ENCODE data around the gene HSPA5.
A peak's percentile ranks its signal among the peaks of the same experiment; 100 is the strongest.
"Not testable (repeated sequence)": the region's sequence is repeated elsewhere in the genome, so short reads cannot be mapped to it uniquely, and the experiment has no call there.

The HSPA5 gene

GRCh38 chr9:125269014-125269397 is 27.9 kb upstream of the HSPA5 start:
- H4K20me1 ChIP-seq (ENCODE audit: insufficient read depth, low read length) = peaks cover 6% of the 10 kb centered on the region; the same call in 1 of the 2 replicates
- H3K9ac ChIP-seq (ENCODE audit: low read depth, low read length) = no peak overlapping the region
- H3K9me3 ChIP-seq (ENCODE audit: insufficient read depth, low read length, severe bottlenecking) = no peaks in the 10 kb centered on the region
- H3K27me3 ChIP-seq (ENCODE audit: insufficient read depth, low read length, poor library complexity) = no peaks in the 10 kb centered on the region
- ATAC-seq (ENCODE audit: insufficient read depth, low read depth) (no peak), DNase-seq (no peak)
- H2AFZ ChIP-seq (ENCODE audit: low read depth, low read length) = no peak overlapping the region
- H3K79me2 ChIP-seq (ENCODE audit: insufficient read depth, low read length) = peaks cover 79% of the 10 kb centered on the region
- no peak for TF ChIP-seq CTCF (IDR thresholded peaks at IDR 0.05; ENCODE audit: borderline replicate concordance, extremely low read depth, low read length, poor library complexity, severe bottlenecking)
- no peak for TF ChIP-seq EZH2 (IDR thresholded peaks at IDR 0.05; ENCODE audit: borderline replicate concordance, low read depth, low read length, severe bottlenecking)
- H3K4me1 ChIP-seq (ENCODE audit: insufficient read depth, low read length) = peaks cover 7% of the 10 kb centered on the region
- no peak overlapping the region for H3K4me3 ChIP-seq (ENCODE audit: low read depth in 1 of 2, low read length in 2 of 2)
- H3K36me3 ChIP-seq (ENCODE audit: insufficient read depth, low read length) = peaks cover 3% of the 10 kb centered on the region; the same call in 1 of the 2 replicates
- no peak overlapping the region for H3K27ac ChIP-seq (ENCODE audit: low read length)
- no peak overlapping the region for H3K4me2 ChIP-seq (ENCODE audit: insufficient read depth, low read length)

GRCh38 chr9:125268394-125269013 is 27.4 kb upstream of the HSPA5 start:
- H3K4me1 ChIP-seq (ENCODE audit: insufficient read depth, low read length) = peaks cover 12% of the 10 kb centered on the region
- H3K79me2 ChIP-seq (ENCODE audit: insufficient read depth, low read length) = peaks cover 79% of the 10 kb centered on the region
- TF ChIP-seq CTCF (IDR thresholded peaks at IDR 0.05; ENCODE audit: borderline replicate concordance, extremely low read depth, low read length, poor library complexity, severe bottlenecking) = no peak
- TF ChIP-seq EZH2 (IDR thresholded peaks at IDR 0.05; ENCODE audit: borderline replicate concordance, low read depth, low read length, severe bottlenecking) = no peak
- no peaks in the 10 kb centered on the region for H3K9me3 ChIP-seq (ENCODE audit: insufficient read depth, low read length, severe bottlenecking)
- no peak overlapping the region for H3K9ac ChIP-seq (ENCODE audit: low read depth, low read length)
- ATAC-seq (ENCODE audit: insufficient read depth, low read depth) (no peak), DNase-seq (no peak)
- H3K27me3 ChIP-seq (ENCODE audit: insufficient read depth, low read length, poor library complexity) = no peaks in the 10 kb centered on the region
- H3K4me3 ChIP-seq (ENCODE audit: low read depth in 1 of 2, low read length in 2 of 2) = no peak overlapping the region
- no peak overlapping the region for H2AFZ ChIP-seq (ENCODE audit: low read depth, low read length)
- H3K36me3 ChIP-seq (ENCODE audit: insufficient read depth, low read length) = peaks cover 8% of the 10 kb centered on the region; the same call in 1 of the 2 replicates
- peaks cover 9% of the 10 kb centered on the region; the same call in 1 of the 2 replicates for H4K20me1 ChIP-seq (ENCODE audit: insufficient read depth, low read length)
- no peak overlapping the region for H3K27ac ChIP-seq (ENCODE audit: low read length)
- no peak overlapping the region for H3K4me2 ChIP-seq (ENCODE audit: insufficient read depth, low read length)

- H3K9me3 ChIP-seq (ENCODE audit: insufficient read depth, low read length, severe bottlenecking); H2AFZ ChIP-seq (ENCODE audit: low read depth, low read length); H3K36me3 ChIP-seq (ENCODE audit: insufficient read depth, low read length); H3K27ac ChIP-seq (ENCODE audit: low read length); H3K27me3 ChIP-seq (ENCODE audit: insufficient read depth, low read length, poor library complexity); H3K9ac ChIP-seq (ENCODE audit: low read depth, low read length); H3K4me3 ChIP-seq (ENCODE audit: low read depth in 1 of 2, low read length in 2 of 2); DNase-seq; ATAC-seq (ENCODE audit: insufficient read depth, low read depth): not testable (repeated sequence)
- Histone ChIP-seq H3K4me2 (ENCODE audit: insufficient read depth, low read length) (peak overlapping the region; percentile 77; the same call in 1 of the 2 replicates), H4K20me1 (ENCODE audit: insufficient read depth, low read length) (peaks cover 13% of the 10 kb centered on the region), H3K79me2 (ENCODE audit: insufficient read depth, low read length) (peaks cover 65% of the 10 kb centered on the region), H3K4me1 (ENCODE audit: insufficient read depth, low read length) (peaks cover 34% of the 10 kb centered on the region)
Measured at GRCh38 chr9:125264068-125264467, 22.9 kb upstream of the HSPA5 start.

GRCh38 chr9:125262294-125262991 is 21.3 kb upstream of the HSPA5 start:
- Histone ChIP-seq H2AFZ (ENCODE audit: low read depth, low read length) (peak overlapping the region; percentile 78), H3K9me3 (ENCODE audit: insufficient read depth, low read length, severe bottlenecking) (no peaks in the 10 kb centered on the region), H3K4me3 (ENCODE audit: low read depth in 1 of 2, low read length in 2 of 2) (peak overlapping the region; percentile 77 to 97; a peak in 3 of 4 replicates), H3K4me2 (ENCODE audit: insufficient read depth, low read length) (peak overlapping the region; percentile 77), H3K9ac (ENCODE audit: low read depth, low read length) (peak overlapping the region; percentile 83), H3K4me1 (ENCODE audit: insufficient read depth, low read length) (peaks cover 34% of the 10 kb centered on the region), H3K79me2 (ENCODE audit: insufficient read depth, low read length) (peaks cover 53% of the 10 kb centered on the region), H3K27me3 (ENCODE audit: insufficient read depth, low read length, poor library complexity) (no peaks in the 10 kb centered on the region), H3K36me3 (ENCODE audit: insufficient read depth, low read length) (peaks cover 9% of the 10 kb centered on the region; the same call in 1 of the 2 replicates), H3K27ac (ENCODE audit: low read length) (peak overlapping the region; percentile 63), H4K20me1 (ENCODE audit: insufficient read depth, low read length) (peaks cover 11% of the 10 kb centered on the region)
- DNase-seq (no peak), ATAC-seq (ENCODE audit: insufficient read depth, low read depth) (peak; percentile 18; the same call in 2 of the 3 replicates)
- no peak for TF ChIP-seq CTCF (IDR thresholded peaks at IDR 0.05; ENCODE audit: borderline replicate concordance, extremely low read depth, low read length, poor library complexity, severe bottlenecking)
- TF ChIP-seq EZH2 (IDR thresholded peaks at IDR 0.05; ENCODE audit: borderline replicate concordance, low read depth, low read length, severe bottlenecking) = no peak
